Right lobe of liver (tissue), 6 donors: Measurements from ENCODE around the gene GALNT15. TPM values are rescaled to one million over a fixed set of nuclear protein-coding genes. Genes with fewer than 3 reads are reported as not detected.
A peak's percentile ranks its signal among the peaks of the same experiment; 100 is the strongest.

ENCODE experiments used
- ATAC-seq, 4 donors: fragments of 200-7000 bp; cut with Tn5 transposase; one replicate each; pipeline ENCODE4 v1.9.1; 2020; ENCODE audit warnings: mild to moderate bottlenecking in 4 of 4, moderate library complexity in 4 of 4
- DNase-seq, 3 donors: peaks; one replicate each; pipeline ENCODE4 v3.0.0-alpha.2; 2020
- H3K27ac ChIP-seq, 3 donors: fragments of 200-600 bp; one replicate each; pipeline ENCODE4 v1.8.0; 2022
- H3K27me3 ChIP-seq, 2 donors: fragments of 200-600 bp; one replicate each; pipeline ENCODE4 v1.8.0; 2022
- H3K36me3 ChIP-seq, 4 donors: fragments of 200-600 bp; sonication (generic) in 1 of 4; one replicate each; pipeline versions ENCODE4 v1.5.1 to v1.8.0; 2017 to 2022; ENCODE audit warnings: control low read depth in 1 of 4
- H3K4me1 ChIP-seq, 4 donors: fragments of 200-600 bp; sonication (generic) in 1 of 4; one replicate each; pipeline versions ENCODE4 v1.5.1 to v1.8.0; 2017 to 2022; ENCODE audit warnings: control low read depth in 1 of 4
- H3K4me3 ChIP-seq, 3 donors: fragments of 200-600 bp; one replicate each; pipeline ENCODE4 v1.8.0; 2022
- H3K9me3 ChIP-seq, 4 donors: fragments of 200-600 bp; sonication (generic) in 1 of 4; one replicate each; pipeline versions ENCODE4 v1.5.1 to v1.8.0; 2017 to 2022; ENCODE audit warnings: control low read depth in 1 of 4
- POLR2A ChIP-seq: fragments of 450-650 bp; IDR thresholded peaks from one replicate; pipeline ENCODE4 v1.6.1; 2017; ENCODE audit warnings: antibody characterized with exemption, mild to moderate bottlenecking
- WGBS: methylation state at CpG from one replicate; pipeline ENCODE4 v1.1.6; 2018; ENCODE audit warnings: low coverage, low lambda C conversion rate; ENCODE audit not compliant: insufficient coverage; ENCODE audit errors: missing lambda C conversion rate; 5-methylcytosine and 5-hydroxymethylcytosine counted together
- intact Hi-C, 2 donors: fragments of 100-400 bp; cut with DNase I; formaldehyde crosslinking; loops; one replicate each; pipeline versions ENCODE4 v1.11.2 to v1.14.1; 2022
- total RNA-seq, 6 experiments: library from RNA; depleted of rRNA in 2 of 6; stranded (reverse); fragments of >200 nt in 2 of 6; fragmentation: NEBNext Ultra II Directional in 3 of 6; extraction: Animal tissue kit (Norgen Biotek cat#: 25700) in 3 of 6; gene quantifications; one replicate each; pipeline versions ENCODE4 v1.1.0 to v1.2.4, GENCODE V29; 2016 to 2023
- TF ChIP-seq, protein P1 (sequence below), 4 donors: fragments of 200-600 bp in 3 of 4; fragments of 450-650 bp in 1 of 4; IDR thresholded peaks; one replicate each; pipeline versions ENCODE4 v1.5.1 to v1.8.0; 2016 to 2022; ENCODE audit warnings: antibody characterized with exemption in 4 of 4, mild to moderate bottlenecking in 2 of 4
- donor health status: DM: no; HTN: yes; CAD: no.
- donor health status: DM: no; HTN: no; CAD: no.
- donor health status: DM: no; HTN: no; CAD: no.
- donor health status: DM: no; HTN: yes; CAD: no.
- donor health status: DM: no; HTN: yes; CAD: no.

GALNT15 gene
- total RNA-seq, 6 experiments from 2014 or later = 2.0 to 9.2 (median 4.0) TPM

DNA sequence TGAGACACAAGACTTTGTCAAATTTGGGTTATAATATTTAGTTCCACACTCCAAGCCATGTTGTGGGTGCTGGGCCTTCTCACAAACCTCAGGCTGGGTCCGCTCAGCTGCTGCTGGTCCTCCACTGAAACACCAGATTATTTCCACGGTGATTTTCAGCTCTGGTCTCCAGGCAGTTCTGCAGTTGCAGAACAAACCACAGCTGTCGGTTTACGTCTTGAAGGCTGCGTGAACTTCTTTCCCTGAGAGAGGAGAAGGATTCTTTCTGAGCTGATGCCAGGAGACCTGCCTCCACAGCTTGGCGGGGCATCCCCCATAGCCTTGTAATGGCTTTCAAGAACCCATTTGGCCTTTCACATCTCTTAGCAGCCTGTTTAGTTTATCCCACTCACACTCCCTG is 16.2 kb downstream of the GALNT15 start:
- H3K27ac ChIP-seq = no peak overlapping the region
- H3K27me3 ChIP-seq = no peaks in the 10 kb centered on the region
- no peaks in the 10 kb centered on the region for H3K9me3 ChIP-seq
- DNase-seq (no peak), ATAC-seq (no peak)
- intact Hi-C loops = no loop called here
- no peak overlapping the region for H3K4me3 ChIP-seq
- WGBS = 83% methylated on average over 5 of the region's 6 CpGs
- peaks cover 0 to 17% (median 5%) of the 10 kb centered on the region in 4 donors for H3K4me1 ChIP-seq
- no peaks in the 10 kb centered on the region for H3K36me3 ChIP-seq
- no peak for TF ChIP-seq POLR2A
- TF ChIP-seq, protein P1, sequence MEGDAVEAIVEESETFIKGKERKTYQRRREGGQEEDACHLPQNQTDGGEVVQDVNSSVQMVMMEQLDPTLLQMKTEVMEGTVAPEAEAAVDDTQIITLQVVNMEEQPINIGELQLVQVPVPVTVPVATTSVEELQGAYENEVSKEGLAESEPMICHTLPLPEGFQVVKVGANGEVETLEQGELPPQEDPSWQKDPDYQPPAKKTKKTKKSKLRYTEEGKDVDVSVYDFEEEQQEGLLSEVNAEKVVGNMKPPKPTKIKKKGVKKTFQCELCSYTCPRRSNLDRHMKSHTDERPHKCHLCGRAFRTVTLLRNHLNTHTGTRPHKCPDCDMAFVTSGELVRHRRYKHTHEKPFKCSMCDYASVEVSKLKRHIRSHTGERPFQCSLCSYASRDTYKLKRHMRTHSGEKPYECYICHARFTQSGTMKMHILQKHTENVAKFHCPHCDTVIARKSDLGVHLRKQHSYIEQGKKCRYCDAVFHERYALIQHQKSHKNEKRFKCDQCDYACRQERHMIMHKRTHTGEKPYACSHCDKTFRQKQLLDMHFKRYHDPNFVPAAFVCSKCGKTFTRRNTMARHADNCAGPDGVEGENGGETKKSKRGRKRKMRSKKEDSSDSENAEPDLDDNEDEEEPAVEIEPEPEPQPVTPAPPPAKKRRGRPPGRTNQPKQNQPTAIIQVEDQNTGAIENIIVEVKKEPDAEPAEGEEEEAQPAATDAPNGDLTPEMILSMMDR (IDR thresholded peaks at IDR 0.05) = no peak

DNA sequence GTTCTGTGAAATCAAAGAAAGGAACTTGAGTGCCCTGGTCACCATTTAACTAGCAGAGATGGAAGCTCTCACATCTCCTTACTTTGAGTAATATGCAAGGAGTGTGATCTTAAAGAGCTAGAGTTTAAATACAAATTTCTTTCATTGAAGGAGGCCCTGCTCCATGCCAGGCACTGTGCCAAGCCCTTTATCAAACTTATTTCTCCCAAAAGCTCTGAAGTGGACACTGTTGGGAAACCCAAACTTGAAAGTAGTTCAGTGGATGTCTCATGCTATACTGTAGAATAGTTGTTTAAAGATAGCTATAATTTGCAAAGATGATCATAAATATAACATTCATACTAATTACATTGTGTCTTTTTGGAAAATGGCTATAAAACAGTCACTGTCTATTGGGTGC is 17.1 kb downstream of the GALNT15 start:
- no peak for TF ChIP-seq POLR2A
- TF ChIP-seq, protein P1 (IDR thresholded peaks at IDR 0.05) = no peak

DNA sequence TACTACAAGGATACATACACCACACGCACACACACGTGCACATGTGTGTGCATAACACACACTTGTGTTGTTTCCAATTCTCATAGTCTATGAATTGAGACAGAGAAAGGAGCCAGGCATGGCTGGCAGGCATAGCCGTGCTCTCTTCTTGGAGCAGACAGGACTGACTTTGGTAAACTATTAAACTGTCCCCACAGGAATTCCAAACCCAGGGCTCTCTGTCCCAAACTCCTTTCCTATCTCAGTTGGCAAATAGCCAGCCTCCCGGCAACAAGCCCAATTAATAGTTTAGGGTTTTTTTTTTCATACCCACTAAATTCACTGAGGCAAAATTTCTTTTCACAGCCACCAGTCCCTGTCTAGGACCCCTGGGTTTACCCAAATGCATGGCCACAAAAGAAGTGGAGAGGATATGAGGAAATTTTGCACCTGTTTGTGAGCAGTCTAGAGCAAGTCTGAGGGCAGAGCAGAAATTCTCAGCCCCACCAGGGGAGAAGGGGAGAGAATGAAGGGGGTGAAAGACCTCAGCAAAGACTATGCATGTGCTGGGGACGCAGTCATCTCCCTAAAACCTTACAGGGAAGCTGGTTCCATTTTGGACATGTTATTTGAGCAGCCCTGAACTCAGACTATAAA is 17.8 kb downstream of the GALNT15 start:
- DNase-seq (peak in 1 of 3 donors; percentile 52), ATAC-seq (peak; percentile 55 to 92 (median 76))
- Histone ChIP-seq H3K27ac (peak overlapping the region in 1 of 3 donors; percentile 7), H3K27me3 (no peaks in the 10 kb centered on the region), H3K9me3 (no peaks in the 10 kb centered on the region), H3K36me3 (no peaks in the 10 kb centered on the region), H3K4me1 (peaks cover 0 to 17% (median 5%) of the 10 kb centered on the region in 4 donors), H3K4me3 (no peak overlapping the region)
- 29% methylated on average over 5 of the region's 5 CpGs for WGBS
- intact Hi-C loops = no loop called here
- no peak for TF ChIP-seq POLR2A
- TF ChIP-seq, protein P1 (IDR thresholded peaks at IDR 0.05) = no peak

More for the DNA sequence above, 17.1 kb downstream of the GALNT15 start:
- Histone ChIP-seq H3K4me3 (no peak overlapping the region), H3K27me3 (no peaks in the 10 kb centered on the region), H3K27ac (no peak overlapping the region), H3K9me3 (no peaks in the 10 kb centered on the region), H3K36me3 (no peaks in the 10 kb centered on the region), H3K4me1 (peaks cover 0 to 17% (median 5%) of the 10 kb centered on the region in 4 donors)
- no peak for ATAC-seq
- intact Hi-C loops = no loop called here
- DNase-seq = no peak

DNA sequence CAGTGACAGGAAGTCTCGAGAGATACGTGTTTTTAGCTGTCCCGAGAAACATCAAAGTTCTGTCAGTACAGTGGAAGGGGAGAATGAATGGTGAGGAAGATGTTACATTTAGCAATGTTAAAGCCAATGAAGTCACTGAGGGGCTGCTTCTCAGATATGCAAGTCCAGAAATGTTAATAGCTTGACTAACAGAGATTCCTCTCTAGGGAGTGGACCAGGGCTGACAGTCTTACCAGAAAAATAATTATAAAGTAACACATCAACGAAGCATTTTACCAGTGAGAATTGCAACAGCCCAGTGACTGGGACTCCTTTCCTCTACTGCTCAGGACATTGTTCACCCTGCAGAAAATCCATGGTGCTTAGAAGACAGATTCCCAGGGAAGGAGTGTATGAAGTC is 23.9 kb downstream of the GALNT15 start:
- TF ChIP-seq, protein P1 (IDR thresholded peaks at IDR 0.05) = no peak
- TF ChIP-seq POLR2A = no peak
- Histone ChIP-seq H3K4me3 (no peak overlapping the region), H3K27me3 (no peaks in the 10 kb centered on the region), H3K27ac (no peak overlapping the region), H3K36me3 (no peaks in the 10 kb centered on the region), H3K9me3 (no peaks in the 10 kb centered on the region), H3K4me1 (no peaks in the 10 kb centered on the region)
- WGBS = 68% methylated on average over 4 of the region's 4 CpGs
- ATAC-seq (no peak), DNase-seq (no peak)
- intact Hi-C loops = no loop called here
